HCT116 (cell line): ENCODE measurements around the gene TTC33. TPM values are rescaled to one million over a fixed set of nuclear protein-coding genes. Genes with fewer than 3 reads are reported as not detected.

Source experiments
- ATAC-seq: fragments of 200-7000 bp; cut with Tn5 transposase; 2 replicates; pipeline ENCODE4 v1.9.1; 2020; ENCODE audit warnings: mild to moderate bottlenecking, moderate library complexity
- BruUV-seq: library from RNA; stranded (reverse); fragments of 400-500 nt; replicated peaks from 2 replicates; lab custom pipeline; 2021; lab: Mats Ljungman, UMichigan
- CTCF ChIA-PET: fragments of 300-600 bp; sonication (Branson Sonifier 250); formaldehyde crosslinking; loops from one replicate; lab custom pipeline; 2021; ENCODE audit warnings: antibody characterized with exemption; lab: Charles Lee
- POLR2A ChIA-PET: fragments of 300-600, 350-600 bp; sonication (Branson Sonifier 250); formaldehyde crosslinking; loops from one replicate; lab custom pipeline; 2021; ENCODE audit warnings: antibody characterized with exemption; lab: Charles Lee
- RAD21 ChIA-PET, 2 experiments: fragments of 300-600 bp; sonication (Branson Sonifier 250); formaldehyde crosslinking; loops; one replicate each; lab custom pipeline; 2023; ENCODE audit warnings: low total read pairs in 2 of 2; ENCODE audit not compliant: uncharacterized antibody in 2 of 2, unreplicated experiment in 2 of 2, low non-redundant PET in 1 of 2; lab: Charles Lee
- DNase-seq: peaks from one replicate; pipeline ENCODE4 v3.0.0-alpha.2; 2010; ENCODE audit warnings: low read depth, low spot score
- H2AFZ ChIP-seq: fragments of 200-600 bp; shearing (Covaris generic), sonication (generic); 2 replicates; pipeline ENCODE4 v1.6.1; 2017; ENCODE audit warnings: low read depth, mixed run types, mixed read lengths, antibody characterized with exemption, low read length; ENCODE audit not compliant: poor library complexity, severe bottlenecking
- H3K27ac ChIP-seq: 2 replicates; pipeline ENCODE4 v1.5.1; 2012; ENCODE audit warnings: low read depth, low read length
- H3K27me3 ChIP-seq: fragments of 200-600 bp; sonication (generic); 2 replicates; pipeline ENCODE4 v1.6.1; 2016; ENCODE audit warnings: mixed run types, low read length, mixed read lengths; ENCODE audit not compliant: insufficient read depth
- H3K36me3 ChIP-seq, 2 experiments: fragments of 200-500 bp in 1 of 2; fragments of 200-600 bp in 1 of 2; sonication (Bioruptor generic) in 1 of 2; sonication (generic) in 1 of 2; 2 replicates each; pipeline versions ENCODE4 v1.5.1 to v1.6.1; 2014 to 2016; ENCODE audit warnings: low read length in 2 of 2, inconsistent platforms in 1 of 2, mixed read lengths in 1 of 2, mixed run types in 1 of 2; ENCODE audit not compliant: insufficient read depth in 2 of 2, control insufficient read depth in 1 of 2
- H3K4me1 ChIP-seq, 2 experiments: fragments of 200-600 bp in 1 of 2; sonication (generic) in 1 of 2; 2 replicates each; pipeline versions ENCODE4 v1.5.1 to v1.6.1; 2012 to 2017; ENCODE audit warnings: low read length in 2 of 2, inconsistent platforms in 1 of 2, mild to moderate bottlenecking in 1 of 2, mixed read lengths in 1 of 2, mixed run types in 1 of 2, moderate library complexity in 1 of 2; ENCODE audit not compliant: insufficient read depth in 2 of 2, control insufficient read depth in 1 of 2
- H3K4me2 ChIP-seq: fragments of 200-600 bp; sonication (generic); 2 replicates; pipeline ENCODE4 v1.6.1; 2017; ENCODE audit warnings: mixed run types, low read length, mixed read lengths
- H3K4me3 ChIP-seq, 2 experiments: fragments of 200-600 bp in 1 of 2; sonication (generic) in 1 of 2; replicated peaks in 1 of 2; 2 replicates each; pipeline ENCODE4 v1.5.1; 2011 to 2016; ENCODE audit warnings: low read length in 2 of 2, control low read depth in 1 of 2, low read depth in 1 of 2, mild to moderate bottlenecking in 1 of 2, mixed read lengths in 1 of 2, mixed run types in 1 of 2
- H3K79me2 ChIP-seq: fragments of 200-600 bp; sonication (generic); 2 replicates; pipeline ENCODE4 v1.6.1; 2017; ENCODE audit warnings: mild to moderate bottlenecking, mixed run types, low read length, moderate library complexity, mixed read lengths; ENCODE audit not compliant: insufficient read depth
- H3K9ac ChIP-seq: fragments of 200-600 bp; sonication (generic); 2 replicates; pipeline ENCODE4 v1.6.1; 2016; ENCODE audit warnings: low read length, mixed read lengths
- H3K9me2 ChIP-seq: fragments of 200-600 bp; sonication (generic), shearing (Covaris generic); 2 replicates; pipeline ENCODE4 v1.6.1; 2017; ENCODE audit warnings: mixed run types, mild to moderate bottlenecking, moderate library complexity; ENCODE audit not compliant: insufficient read depth
- H3K9me3 ChIP-seq, 2 experiments: fragments of 200-500 bp in 1 of 2; fragments of 200-600 bp in 1 of 2; sonication (Bioruptor generic) in 1 of 2; sonication (generic) in 1 of 2; 2 replicates each; pipeline ENCODE4 v1.6.1; 2014 to 2017; ENCODE audit warnings: low read length in 2 of 2, mixed read lengths in 2 of 2, inconsistent platforms in 1 of 2, low read depth in 1 of 2, mild to moderate bottlenecking in 1 of 2, mixed run types in 1 of 2, moderate library complexity in 1 of 2; ENCODE audit not compliant: control insufficient read depth in 1 of 2, insufficient read depth in 1 of 2
- H4K20me1 ChIP-seq: fragments of 200-600 bp; sonication (generic), shearing (Covaris generic); 2 replicates; pipeline ENCODE4 v1.6.1; 2017; ENCODE audit warnings: mixed run types, mild to moderate bottlenecking, moderate library complexity; ENCODE audit not compliant: insufficient read depth
- ATF3 ChIP-seq: IDR thresholded peaks from 2 replicates; pipeline ENCODE4 v1.6.1; 2012
- CBX3 ChIP-seq: IDR thresholded peaks from 2 replicates; pipeline ENCODE4 v1.6.1; 2012; ENCODE audit warnings: low read depth
- CEBPB ChIP-seq: IDR thresholded peaks from 2 replicates; pipeline ENCODE4 v1.6.1; 2012; ENCODE audit warnings: low read depth
- CTCF ChIP-seq, 3 experiments: fragments of 200-600 bp in 1 of 3; sonication (generic) in 1 of 3; IDR thresholded peaks in 2 of 3; conservative IDR thresholded peaks in 1 of 3; 2 replicates each; pipeline ENCODE4 v1.5.1; 2012 to 2017; ENCODE audit warnings: low read depth in 2 of 3, low read length in 2 of 3, antibody characterized with exemption in 1 of 3, borderline replicate concordance in 1 of 3, control low read depth in 1 of 3, mild to moderate bottlenecking in 1 of 3, mixed read lengths in 1 of 3, mixed run types in 1 of 3, moderate library complexity in 1 of 3; ENCODE audit not compliant: insufficient read depth in 1 of 3
- EGR1 ChIP-seq: IDR thresholded peaks from 2 replicates; pipeline ENCODE4 v1.6.1; 2012; ENCODE audit warnings: low read depth
- ELF1 ChIP-seq: IDR thresholded peaks from 2 replicates; pipeline ENCODE4 v1.6.1; 2012; ENCODE audit warnings: low read depth, borderline replicate concordance
- EZH2 ChIP-seq: fragments of 200-600 bp; sonication (generic); IDR thresholded peaks from 2 replicates; pipeline ENCODE4 v1.6.1; 2017; ENCODE audit warnings: antibody characterized with exemption, mixed run types
- EZH2phosphoT487 ChIP-seq: fragments of 200-600 bp; IDR thresholded peaks from 2 replicates; pipeline ENCODE4 v1.6.1; 2018; ENCODE audit warnings: antibody characterized with exemption, borderline replicate concordance
- JUND ChIP-seq: IDR thresholded peaks from 2 replicates; pipeline ENCODE4 v1.6.1; 2012
- MAX ChIP-seq: IDR thresholded peaks from 2 replicates; pipeline ENCODE4 v1.6.1; 2012
- POLR2A ChIP-seq: IDR thresholded peaks from 2 replicates; pipeline ENCODE4 v1.7.0; 2011; ENCODE audit warnings: borderline replicate concordance; ENCODE audit not compliant: insufficient read depth, insufficient read length; ENCODE audit errors: extremely low read depth
- REST ChIP-seq: IDR thresholded peaks from 2 replicates; pipeline ENCODE4 v1.6.1; 2012; ENCODE audit warnings: low read depth
- SIN3A ChIP-seq: IDR thresholded peaks from 2 replicates; pipeline ENCODE4 v1.6.1; 2012; ENCODE audit warnings: low read depth
- SP1 ChIP-seq: IDR thresholded peaks from 2 replicates; pipeline ENCODE4 v1.6.1; 2012; ENCODE audit warnings: low read depth
- SRF ChIP-seq: IDR thresholded peaks from 2 replicates; pipeline ENCODE4 v1.6.1; 2012; ENCODE audit warnings: low read depth
- YY1 ChIP-seq: IDR thresholded peaks from 2 replicates; pipeline ENCODE4 v1.6.1; 2011; ENCODE audit warnings: low read length, low read depth, moderate library complexity, mild to moderate bottlenecking; ENCODE audit not compliant: insufficient replicate concordance; ENCODE audit errors: extremely low read depth
- ZBTB33 ChIP-seq: IDR thresholded peaks from 2 replicates; pipeline ENCODE4 v1.6.1; 2011; ENCODE audit warnings: mild to moderate bottlenecking, low read length, moderate library complexity; ENCODE audit not compliant: insufficient replicate concordance; ENCODE audit errors: extremely low read depth
- ZFX ChIP-seq: fragments of 450-650 bp; IDR thresholded peaks from 2 replicates; pipeline ENCODE4 v1.6.1; 2017
- ZNF274 ChIP-seq: fragments of 200-500 bp; sonication (Bioruptor generic); IDR thresholded peaks from 2 replicates; pipeline ENCODE4 v1.6.1; 2014; ENCODE audit warnings: mild to moderate bottlenecking, low read depth, low read length, inconsistent platforms
- intact Hi-C: fragments of 100-400 bp; cut with micrococcal nuclease; formaldehyde crosslinking; loops from 2 replicates; pipeline ENCODE4 v1.10.0; 2022
- total RNA-seq: library from RNA; stranded (reverse); gene quantifications from one replicate; pipeline ENCODE4 v1.2.1, GENCODE V29; 2021; ENCODE audit not compliant: unreplicated experiment

TTC33 gene
- total RNA-seq, 1 experiment from 2014 or later, result 14.5 TPM

- ChIA-PET POLR2A (no interaction called here), RAD21 (no interaction called here), CTCF (interaction anchor here (1.1 kb wide), 1 partner anchor 46 kb away, joined by 3 read pairs; no protein-coding TSS in a partner anchor)
- ATAC-seq (no peak), DNase-seq (no peak)
- TF ChIP-seq POLR2A (no peak), ATF3 (no peak), CTCF (IDR thresholded peaks at IDR 0.05 in 2 of 3, conservative IDR thresholded peaks at IDR 0.05 in 1 of 3; ENCODE audit: borderline replicate concordance in 1 of 3, insufficient read depth in 1 of 3, low read depth in 2 of 3, low read length in 2 of 3) (no peak), YY1 (no peak), EZH2phosphoT487 (no peak), REST (no peak), MAX (no peak), SRF (no peak), SP1 (no peak), CBX3 (no peak), SIN3A (no peak), EZH2 (no peak), ZBTB33 (no peak), EGR1 (no peak), ZFX (no peak), ZNF274 (no peak), CEBPB (no peak), ELF1 (no peak), JUND (no peak)
- Histone ChIP-seq H3K9me3 (no peaks in the 10 kb centered on the region), H3K4me2 (peak overlapping the region; percentile 31), H2AFZ (no peak overlapping the region), H3K36me3 (no peaks in the 10 kb centered on the region), H3K79me2 (no peaks in the 10 kb centered on the region), H3K9ac (no peak overlapping the region), H3K4me3 (no peak overlapping the region), H3K4me1 (peaks cover 0 to 17% of the 10 kb centered on the region in 2 experiments; a peak in 1 of 4 replicates), H3K27me3 (no peaks in the 10 kb centered on the region), H3K27ac (no peak overlapping the region), H3K9me2 (no peaks in the 10 kb centered on the region), H4K20me1 (no peaks in the 10 kb centered on the region)
- intact Hi-C loops, result loop anchor here (5.0 to 10.0 kb wide), 2 partner anchors 1158 to 1520 kb away; partner anchors contain the start of gene FYB1
- BruUV-seq, result no TSS peak
These were observed 20.8 kb downstream of the TTC33 start for GRCh38 chr5:40734986-40735385.
